Spleen (tissue), 11 donors: ENCODE measurements around the gene PLXNA1. TPM values are rescaled to one million over a fixed set of nuclear protein-coding genes. Genes with fewer than 3 reads are reported as not detected.

Experiments
- DNase-seq: peaks from one replicate; pipeline ENCODE4 v3.0.0-alpha.2; 2020
- H3K27ac ChIP-seq, 8 donors: fragments of 200-600 bp; sonication (generic) in 7 of 8; 1 replicate in 4 of 8; 2 replicates in 4 of 8; pipeline versions ENCODE4 v1.5.0 to v1.8.0; 2016 to 2021; ENCODE audit warnings: inconsistent platforms in 4 of 8, mild to moderate bottlenecking in 4 of 8, moderate library complexity in 1 of 8
- H3K27me3 ChIP-seq, 7 donors: fragments of 200-600 bp; sonication (generic) in 6 of 7; replicated peaks in 1 of 7; 1 replicate in 4 of 7; 2 replicates in 3 of 7; pipeline versions ENCODE4 v1.5.0 to v1.8.0; 2016 to 2021; ENCODE audit warnings: inconsistent platforms in 3 of 7, mild to moderate bottlenecking in 1 of 7
- H3K36me3 ChIP-seq, 6 donors: fragments of 200-600 bp; sonication (generic) in 5 of 6; 1 replicate in 4 of 6; 2 replicates in 2 of 6; pipeline versions ENCODE4 v1.5.0 to v1.8.0; 2016 to 2021; ENCODE audit warnings: inconsistent platforms in 2 of 6
- H3K4me1 ChIP-seq, 6 donors: fragments of 200-600 bp; sonication (generic) in 5 of 6; 1 replicate in 3 of 6; 2 replicates in 3 of 6; pipeline versions ENCODE4 v1.5.0 to v1.8.0; 2016 to 2021; ENCODE audit warnings: inconsistent platforms in 3 of 6
- H3K4me3 ChIP-seq, 8 donors: fragments of 200-600 bp; sonication (generic) in 7 of 8; 1 replicate in 4 of 8; 2 replicates in 4 of 8; pipeline versions ENCODE4 v1.5.0 to v1.8.0; 2016 to 2021; ENCODE audit warnings: inconsistent platforms in 4 of 8, mild to moderate bottlenecking in 4 of 8, moderate library complexity in 2 of 8
- H3K9me3 ChIP-seq, 8 donors: fragments of 200-600 bp; sonication (generic) in 7 of 8; 1 replicate in 4 of 8; 2 replicates in 4 of 8; pipeline versions ENCODE4 v1.5.0 to v1.8.0; 2016 to 2021; ENCODE audit warnings: inconsistent platforms in 4 of 8
- CTCF ChIP-seq, 11 experiments: fragments of 200-600 bp in 7 of 11; fragments of 450-650 bp in 4 of 11; sonication (generic) in 4 of 11; IDR thresholded peaks in 8 of 11; conservative IDR thresholded peaks in 3 of 11; 1 replicate in 7 of 11; 2 replicates in 4 of 11; pipeline versions ENCODE4 v1.4.0 to v1.8.0; 2016 to 2021; ENCODE audit warnings: antibody characterized with exemption in 11 of 11, inconsistent platforms in 4 of 11, mild to moderate bottlenecking in 1 of 11
- POLR2A ChIP-seq, 3 donors: fragments of 450-650 bp; IDR thresholded peaks; one replicate each; pipeline ENCODE4 v1.5.1; 2017; ENCODE audit warnings: antibody characterized with exemption in 3 of 3, mild to moderate bottlenecking in 1 of 3
- POLR2AphosphoS5 ChIP-seq, 3 donors: sonication (generic); formaldehyde crosslinking; IDR thresholded peaks; one replicate each; pipeline ENCODE4 v1.5.1; 2017; ENCODE audit warnings: antibody characterized with exemption in 3 of 3
- WGBS, 5 donors: extraction: QIAGEN DNeasy Blood & Tissue Kit in 3 of 5; methylation state at CpG; one replicate each; pipeline versions ENCODE4 v1.1.5 to v1.1.7; 2013 to 2018; 5-methylcytosine and 5-hydroxymethylcytosine counted together
- intact Hi-C: fragments of 100-400 bp; cut with DNase I; formaldehyde crosslinking; loops from one replicate; pipeline ENCODE4 v1.15.0; 2023; ENCODE audit warnings: low total_unique reads
- polyA plus RNA-seq, 3 donors: library from polyadenylated mRNA; stranded (reverse); fragments of 200-250 nt; gene quantifications; one replicate each; pipeline ENCODE4 v1.2.1, GENCODE V29; 2013
- total RNA-seq, 7 donors: library from RNA; depleted of rRNA in 3 of 7; stranded (reverse); fragments of >200 nt in 3 of 7; fragmentation: NEBNext Ultra II Directional in 4 of 7; extraction: Animal tissue kit (Norgen Biotek cat#: 25700) in 4 of 7; gene quantifications; one replicate each; pipeline versions ENCODE4 v1.1.0 to v1.2.1, GENCODE V29; 2016 to 2021
- donor health status: healthy with polysubstance abuse.
- donor health status: DM: no; HTN: no; CAD: no; lungs with moderate emphysema.
- donor health status: DM: no; HTN: no; CAD: no.
- donor health status: Bipolar disorder and iron deficiency.
- donor health status: healthy.
- donor health status: DM: no; HTN: no; CAD: no.
- donor health status: DM: yes; HTN: yes; CAD: no.

Gene PLXNA1
- total and polyA plus RNA-seq, 10 donors, result 3.7 to 47.6 (median 31.0) TPM

- Histone ChIP-seq H3K4me1 (no peaks in the 10 kb centered on the region), H3K4me3 (no peak overlapping the region), H3K27me3 (no peaks in the 10 kb centered on the region), H3K9me3 (no peaks in the 10 kb centered on the region), H3K27ac (no peak overlapping the region), H3K36me3 (peaks cover 0 to 91% (median 63%) of the 10 kb centered on the region in 6 donors)
- 92 to 98% (median 93%) methylated on average over 4 to 13 of the region's 13 CpGs for WGBS, 5 donors
- TF ChIP-seq POLR2A (IDR thresholded peaks at IDR 0.05), result no peak
- TF ChIP-seq POLR2AphosphoS5 (IDR thresholded peaks at IDR 0.05), result no peak
- TF ChIP-seq CTCF (IDR thresholded peaks at IDR 0.05 in 8 of 11, conservative IDR thresholded peaks at IDR 0.05 in 3 of 11), result no peak
- intact Hi-C loops, result no loop called here
- DNase-seq, result no peak
Observed at GRCh38 chr3:127020543-127020942, 37.6 kb downstream of the PLXNA1 start.

DNA sequence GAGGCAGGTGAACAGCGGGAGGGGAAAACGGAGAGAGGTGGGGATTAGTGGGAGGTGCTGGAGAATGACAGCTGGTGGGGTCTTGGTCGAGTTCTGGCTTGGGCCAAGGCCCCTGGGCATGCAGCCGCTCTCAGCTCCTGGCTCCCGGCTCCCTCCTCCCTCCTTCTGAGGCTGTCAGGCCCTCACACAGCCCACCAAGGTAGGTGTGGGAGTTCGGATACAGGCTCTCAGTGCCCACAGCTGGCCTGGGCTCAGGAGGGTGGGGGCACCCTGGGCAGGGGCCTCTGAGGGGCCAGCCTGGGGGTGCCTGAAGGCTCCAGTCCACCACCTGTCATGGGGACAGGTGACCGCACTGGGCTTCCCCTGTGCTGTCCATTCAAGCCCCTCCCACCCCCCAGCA is 39.9 kb downstream of the PLXNA1 start:
- Histone ChIP-seq H3K27ac (no peak overlapping the region), H3K9me3 (no peaks in the 10 kb centered on the region), H3K27me3 (no peaks in the 10 kb centered on the region), H3K4me1 (no peaks in the 10 kb centered on the region), H3K4me3 (no peak overlapping the region), H3K36me3 (peaks cover 0 to 84% (median 52%) of the 10 kb centered on the region in 6 donors)
- WGBS, 5 donors, result 87 to 92% (median 89%) methylated on average over 7 of the region's 7 CpGs
- no peak for DNase-seq
- intact Hi-C loops, result no loop called here
- TF ChIP-seq POLR2AphosphoS5 (IDR thresholded peaks at IDR 0.05), result no peak
- TF ChIP-seq POLR2A (IDR thresholded peaks at IDR 0.05), result no peak
- no peak for TF ChIP-seq CTCF (IDR thresholded peaks at IDR 0.05 in 8 of 11, conservative IDR thresholded peaks at IDR 0.05 in 3 of 11)

DNA sequence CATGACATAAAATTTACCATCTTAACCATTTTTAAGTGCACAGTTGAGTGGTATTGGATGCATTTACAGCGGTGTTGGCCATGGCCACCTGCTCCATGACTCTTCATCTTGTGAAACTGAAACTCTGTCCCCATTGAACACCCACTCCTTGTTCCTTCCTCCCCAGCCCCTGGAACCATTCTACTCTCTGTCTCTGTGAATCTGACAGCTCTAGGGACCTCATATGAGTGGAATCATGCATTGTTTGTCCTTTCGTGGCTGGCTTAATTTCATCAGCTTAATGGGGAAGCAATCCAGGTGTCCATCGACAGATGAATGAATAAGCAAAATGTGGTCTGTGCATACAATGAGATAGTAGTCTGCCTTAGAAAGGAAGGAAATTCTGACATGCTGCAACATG is 42.5 kb downstream of the PLXNA1 start:
- WGBS, 5 donors, result 44 to 51% (median 47%) methylated on average over 3 of the region's 3 CpGs
- H3K4me3 ChIP-seq, result no peak overlapping the region
- no peak for DNase-seq
- TF ChIP-seq CTCF (IDR thresholded peaks at IDR 0.05 in 8 of 11, conservative IDR thresholded peaks at IDR 0.05 in 3 of 11), result no peak
- no peak for TF ChIP-seq POLR2A (IDR thresholded peaks at IDR 0.05)
- TF ChIP-seq POLR2AphosphoS5 (IDR thresholded peaks at IDR 0.05), result no peak
- no peaks in the 10 kb centered on the region for H3K9me3 ChIP-seq
- H3K4me1 ChIP-seq, result peaks cover 0 to 7% (median 0%) of the 10 kb centered on the region in 6 donors
- no peaks in the 10 kb centered on the region for H3K27me3 ChIP-seq
- no peak overlapping the region for H3K27ac ChIP-seq
- intact Hi-C loops, result no loop called here
- H3K36me3 ChIP-seq, result peaks cover 0 to 84% (median 48%) of the 10 kb centered on the region in 6 donors

GRCh38 chr3:127026036-127026435 is 43.1 kb downstream of the PLXNA1 start:
- H3K27ac ChIP-seq, result no peak overlapping the region
- H3K27me3 ChIP-seq, result no peaks in the 10 kb centered on the region
- H3K4me3 ChIP-seq, result no peak overlapping the region
- WGBS, 5 donors, result 72 to 84% (median 74%) methylated on average over 5 of the region's 5 CpGs
- no peaks in the 10 kb centered on the region for H3K9me3 ChIP-seq
- intact Hi-C loops, result no loop called here
- TF ChIP-seq POLR2A (IDR thresholded peaks at IDR 0.05), result no peak
- no peak for TF ChIP-seq CTCF (IDR thresholded peaks at IDR 0.05 in 8 of 11, conservative IDR thresholded peaks at IDR 0.05 in 3 of 11)
- TF ChIP-seq POLR2AphosphoS5 (IDR thresholded peaks at IDR 0.05), result no peak
- no peak for DNase-seq
- H3K4me1 ChIP-seq, result peaks cover 0 to 7% (median 0%) of the 10 kb centered on the region in 6 donors
- peaks cover 0 to 84% (median 51%) of the 10 kb centered on the region in 6 donors for H3K36me3 ChIP-seq
